IMR-90 (cell line): ENCODE results near the gene FAM227B. TPM values are rescaled to one million over a fixed set of nuclear protein-coding genes. Genes with fewer than 3 reads are reported as not detected.
"Not testable (repeated sequence)": the region's sequence is repeated elsewhere in the genome, so short reads cannot be mapped to it uniquely, and the experiment has no call there.

Source experiments
- ATAC-seq: fragments of 200-7000 bp; cut with Tn5 transposase; 2 replicates; pipeline ENCODE4 v1.9.1; 2020; ENCODE audit warnings: low read depth, mild to moderate bottlenecking, moderate library complexity
- BruUV-seq: library from RNA; stranded (reverse); fragments of 400-500 nt; replicated peaks from 2 replicates; lab custom pipeline; 2021; lab: Mats Ljungman, UMichigan
- CTCF ChIA-PET: fragments of 300-600 bp; formaldehyde crosslinking; extraction: SDS; loops from one replicate; lab custom pipeline; 2021; ENCODE audit warnings: antibody characterized with exemption; lab: Yijun Ruan, JAX
- POLR2A ChIA-PET: fragments of 300-600 bp; sonication (Branson Sonifier 250); formaldehyde crosslinking; loops from one replicate; lab custom pipeline; 2022; ENCODE audit warnings: antibody characterized with exemption; ENCODE audit not compliant: unreplicated experiment; lab: Charles Lee
- DNase-seq: peaks from one replicate; pipeline ENCODE4 v3.0.0; 2013
- H2AFZ ChIP-seq: replicated peaks from 2 replicates; pipeline ENCODE3; 2013; ENCODE audit warnings: low read length, mild to moderate bottlenecking; ENCODE audit not compliant: poor library complexity
- H2AK5ac ChIP-seq: 2 replicates; pipeline ENCODE4 v1.6.1; 2013; ENCODE audit warnings: low read depth, low read length, inconsistent platforms
- H2AK9ac ChIP-seq: replicated peaks from 2 replicates; pipeline ENCODE3; 2013; ENCODE audit warnings: mild to moderate bottlenecking, low read depth, low read length, moderate library complexity; ENCODE audit not compliant: poor library complexity
- H2BK120ac ChIP-seq: 2 replicates; pipeline ENCODE4 v1.6.1; 2013; ENCODE audit warnings: low read depth, low read length, inconsistent platforms
- H2BK15ac ChIP-seq: 3 replicates; pipeline ENCODE4 v1.6.1; 2013; ENCODE audit warnings: low read depth, low read length, inconsistent platforms
- H2BK20ac ChIP-seq: 2 replicates; pipeline ENCODE4 v1.6.1; 2013; ENCODE audit warnings: low read depth, mild to moderate bottlenecking, inconsistent platforms, low read length, moderate library complexity
- H2BK5ac ChIP-seq: 2 replicates; pipeline ENCODE4 v1.6.1; 2013; ENCODE audit warnings: mild to moderate bottlenecking, low read depth, low read length, inconsistent platforms; ENCODE audit not compliant: poor library complexity, severe bottlenecking
- H3K14ac ChIP-seq: replicated peaks from 2 replicates; pipeline ENCODE4 v1.6.1; 2013; ENCODE audit warnings: low read depth, low read length, inconsistent platforms
- H3K18ac ChIP-seq: 2 replicates; pipeline ENCODE4 v1.6.1; 2013; ENCODE audit warnings: low read depth, low read length, control low read depth
- H3K23ac ChIP-seq: 2 replicates; pipeline ENCODE4 v1.6.1; 2013; ENCODE audit warnings: low read depth, low read length, inconsistent platforms
- H3K27ac ChIP-seq: 2 replicates; pipeline ENCODE4 v1.5.1; 2013; ENCODE audit warnings: mild to moderate bottlenecking, control low read depth, low read length; ENCODE audit not compliant: insufficient read depth
- H3K27me3 ChIP-seq: 2 replicates; pipeline ENCODE4 v1.6.1; 2013; ENCODE audit warnings: low read length; ENCODE audit not compliant: control insufficient read depth, insufficient read depth
- H3K36me3 ChIP-seq: 2 replicates; pipeline ENCODE4 v1.6.1; 2013; ENCODE audit warnings: low read length, mixed read lengths; ENCODE audit not compliant: control insufficient read depth, insufficient read depth
- H3K4ac ChIP-seq: 2 replicates; pipeline ENCODE4 v1.6.1; 2013; ENCODE audit warnings: low read depth, low read length, inconsistent platforms
- H3K4me1 ChIP-seq: 2 replicates; pipeline ENCODE4 v1.6.1; 2013; ENCODE audit warnings: low read length, mixed read lengths; ENCODE audit not compliant: control insufficient read depth, insufficient read depth
- H3K4me2 ChIP-seq: 2 replicates; pipeline ENCODE4 v1.6.1; 2013; ENCODE audit warnings: low read depth, mild to moderate bottlenecking, control low read depth, low read length, moderate library complexity
- H3K4me3 ChIP-seq: 2 replicates; pipeline ENCODE4 v1.5.1; 2013; ENCODE audit warnings: low read depth, mild to moderate bottlenecking, control low read depth, low read length, moderate library complexity; ENCODE audit not compliant: insufficient read depth
- H3K56ac ChIP-seq: 2 replicates; pipeline ENCODE4 v1.6.1; 2013; ENCODE audit warnings: low read length, inconsistent platforms; ENCODE audit not compliant: insufficient read depth; ENCODE audit errors: extremely low read depth
- H3K79me1 ChIP-seq, 2 experiments: 2 replicates each; pipeline ENCODE4 v1.6.1; 2013; ENCODE audit warnings: low read length in 2 of 2, inconsistent platforms in 1 of 2, low read depth in 1 of 2
- H3K9ac ChIP-seq: 2 replicates; pipeline ENCODE4 v1.6.1; 2013; ENCODE audit warnings: low read depth, low read length, control low read depth
- H3K9me1 ChIP-seq: 2 replicates; pipeline ENCODE4 v1.6.1; 2013; ENCODE audit warnings: low read length, inconsistent platforms; ENCODE audit not compliant: insufficient read depth
- H3K9me3 ChIP-seq: 2 replicates; pipeline ENCODE4 v1.6.1; 2013; ENCODE audit warnings: low read length; ENCODE audit not compliant: control insufficient read depth, insufficient read depth
- H4K20me1 ChIP-seq: 2 replicates; pipeline ENCODE4 v1.6.1; 2013; ENCODE audit warnings: low read length, inconsistent platforms; ENCODE audit not compliant: insufficient read depth
- H4K5ac ChIP-seq: 2 replicates; pipeline ENCODE4 v1.6.1; 2013; ENCODE audit warnings: mild to moderate bottlenecking, low read depth, low read length, control low read depth
- H4K8ac ChIP-seq, 2 experiments: 2 replicates each; pipeline ENCODE4 v1.6.1; 2013; ENCODE audit warnings: low read depth in 2 of 2, low read length in 2 of 2, control low read depth in 1 of 2, inconsistent platforms in 1 of 2
- H4K91ac ChIP-seq: 2 replicates; pipeline ENCODE4 v1.6.1; 2013; ENCODE audit warnings: low read depth, low read length, inconsistent platforms; ENCODE audit not compliant: insufficient read depth
- CHD1 ChIP-seq: IDR thresholded peaks from 2 replicates; pipeline ENCODE4 v1.6.1; 2012; ENCODE audit warnings: low read depth, low read length, improper control_type of control experiment
- ELK1 ChIP-seq: fragments of 150-350 bp; IDR thresholded peaks from 2 replicates; pipeline ENCODE4 v1.6.1; 2016; ENCODE audit warnings: low read depth, mild to moderate bottlenecking, low read length, moderate library complexity, borderline replicate concordance
- FOS ChIP-seq: fragments of 150-350 bp; IDR thresholded peaks from 2 replicates; pipeline ENCODE4 v1.6.1; 2016; ENCODE audit warnings: low read depth, low read length
- WGBS, 2 experiments: methylation state at CpG; one replicate each; pipeline versions ENCODE4 v1.1.5 to v1.1.7; 2013; ENCODE audit warnings: missing lambda C conversion rate in 2 of 2; ENCODE audit not compliant: insufficient read length in 1 of 2; ENCODE audit errors: extremely low coverage in 2 of 2; 5-methylcytosine and 5-hydroxymethylcytosine counted together
- dilution Hi-C: fragments of 300-500 bp; cut with HindIII; formaldehyde crosslinking; loops from one replicate; pipeline ENCODE4 v1.14.3; 2018; ENCODE audit warnings: low sequenced_read_pairs; ENCODE audit not compliant: unreplicated experiment
- in situ Hi-C: fragments of 300-500 bp; cut with MboI; formaldehyde crosslinking; loops from 3 replicates; pipeline ENCODE4 v1.14.3; 2019; ENCODE audit warnings: low sequenced_read_pairs, inconsistent platforms, mixed read lengths
- intact Hi-C: fragments of 100-400 bp; cut with micrococcal nuclease; formaldehyde crosslinking; loops from 2 replicates; pipeline ENCODE4 v1.10.0; 2022
- polyA plus RNA-seq, 3 experiments: library from polyadenylated mRNA; depleted of rRNA; stranded (reverse); fragments of >200 nt; gene quantifications; 2 replicates each; pipeline ENCODE4 v1.2.3, GENCODE V29; 2012; ENCODE audit warnings: low replicate concordance in 1 of 3
- total RNA-seq: library from RNA; depleted of rRNA; stranded (reverse); fragments of >200 nt; gene quantifications from 2 replicates; pipeline ENCODE4 v1.2.3, GENCODE V29; 2012

FAM227B gene
- total and polyA plus RNA-seq, 2 of the 4 experiments (the other 2 are of a cell fraction): 1.8 to 3.0 TPM

DNA sequence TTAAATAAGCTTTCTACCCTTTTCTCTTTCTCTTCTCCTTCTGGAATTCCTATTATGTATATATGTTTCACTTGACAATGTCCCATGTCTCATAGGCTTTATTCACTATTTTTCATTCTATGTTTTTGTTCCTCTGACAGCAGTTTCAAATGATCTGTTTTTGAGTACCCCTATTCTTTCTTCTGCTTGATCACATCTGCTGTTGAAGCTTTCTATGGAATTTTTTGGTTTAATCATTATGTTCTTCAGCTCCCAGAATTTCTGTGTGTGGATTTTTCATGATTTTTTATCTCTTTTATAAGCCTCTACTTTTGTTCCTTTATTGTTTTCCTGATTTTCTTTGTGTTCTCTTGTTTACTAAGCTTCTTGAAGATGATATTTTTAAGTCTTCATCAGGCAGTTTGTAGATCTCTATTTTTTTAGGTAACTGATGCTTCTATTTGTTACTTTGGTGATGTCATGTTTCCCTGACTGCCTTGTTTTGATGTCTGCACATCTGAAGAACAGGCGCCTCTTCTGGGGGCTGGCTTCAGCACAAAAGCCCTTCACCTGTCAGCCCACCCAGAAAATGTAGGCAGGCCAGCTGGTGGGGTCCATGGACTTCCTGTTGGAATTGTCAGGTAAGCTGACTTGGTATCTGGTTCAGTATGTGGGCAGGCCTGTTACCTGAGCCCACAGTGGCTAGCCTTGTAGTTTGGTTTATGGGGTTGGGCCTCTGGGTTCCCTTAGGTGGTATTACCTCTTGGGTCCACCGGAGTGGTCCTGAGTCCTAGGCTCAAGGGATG, 15.8 kb downstream of the FAM227B start:
- ChIA-PET POLR2A (no interaction called here), CTCF (no interaction called here)
- ATAC-seq (no peak), DNase-seq (no peak)
- no peak overlapping the region for H3K18ac ChIP-seq
- H3K9ac ChIP-seq: no peak overlapping the region
- H3K27me3 ChIP-seq: no peaks in the 10 kb centered on the region
- H3K14ac ChIP-seq: no peak overlapping the region
- H3K9me3 ChIP-seq: peaks cover 13% of the 10 kb centered on the region
- H4K8ac ChIP-seq: no peak overlapping the region
- no peak overlapping the region for H3K56ac ChIP-seq
- no peak overlapping the region for H2AFZ ChIP-seq
- no peak overlapping the region for H4K91ac ChIP-seq
- H3K79me1 ChIP-seq: no peaks in the 10 kb centered on the region
- no peak overlapping the region for H2BK5ac ChIP-seq
- H3K4ac ChIP-seq: no peak overlapping the region
- dilution Hi-C loops (no loop called here), intact Hi-C loops (no loop called here), in situ Hi-C loops (loop anchor here (25.0 kb wide), 1 partner anchor 368 kb away; no protein-coding TSS in a partner anchor)
- H3K9me1 ChIP-seq: no peaks in the 10 kb centered on the region
- no peak overlapping the region for H2AK9ac ChIP-seq
- H2BK15ac ChIP-seq: no peak overlapping the region
- H3K27ac ChIP-seq: no peak overlapping the region
- H3K23ac ChIP-seq: no peak overlapping the region
- no TSS peak for BruUV-seq
- H3K36me3 ChIP-seq: no peaks in the 10 kb centered on the region
- H3K4me3 ChIP-seq: no peak overlapping the region
- no peak overlapping the region for H4K5ac ChIP-seq
- H3K4me1 ChIP-seq: no peaks in the 10 kb centered on the region
- 100% methylated on average over 1 of the region's 2 CpGs; no CpG with 5 or more reads in 1 of the 2 experiments for WGBS, 2 experiments
- TF ChIP-seq FOS (no peak), CHD1 (no peak), ELK1 (no peak)
- no peak overlapping the region for H2BK20ac ChIP-seq
- H2BK120ac ChIP-seq: no peak overlapping the region
- no peak overlapping the region for H2AK5ac ChIP-seq
- no peaks in the 10 kb centered on the region for H4K20me1 ChIP-seq
- H3K4me2 ChIP-seq: no peak overlapping the region

- H4K8ac ChIP-seq, H2BK20ac ChIP-seq, H3K9me3 ChIP-seq, H3K4me2 ChIP-seq, H3K27ac ChIP-seq, H4K20me1 ChIP-seq, H2AK9ac ChIP-seq, H3K27me3 ChIP-seq, in situ Hi-C loops, H3K36me3 ChIP-seq, DNase-seq, H3K4me1 ChIP-seq, H4K91ac ChIP-seq, H3K4ac ChIP-seq, H3K14ac ChIP-seq, CTCF ChIA-PET, H2AFZ ChIP-seq, H3K79me1 ChIP-seq, H2AK5ac ChIP-seq, POLR2A ChIA-PET, H2BK5ac ChIP-seq, H2BK120ac ChIP-seq, H3K23ac ChIP-seq, H3K9ac ChIP-seq, H3K18ac ChIP-seq, dilution Hi-C loops, H3K4me3 ChIP-seq, H2BK15ac ChIP-seq, H3K56ac ChIP-seq, ATAC-seq, H3K9me1 ChIP-seq, BruUV-seq, H4K5ac ChIP-seq: not testable (repeated sequence)
- intact Hi-C loops: loop anchor here (10.0 kb wide), 1 partner anchor 68 kb away; no protein-coding TSS in a partner anchor
- 89% methylated on average over 7 of the region's 12 CpGs; no CpG with 5 or more reads in 1 of the 2 experiments for WGBS, 2 experiments
Measured at GRCh38 chr15:49592829-49593316, 27.7 kb downstream of the FAM227B start.
